Measurements from ENCODE around the gene LILRA5.

DNA sequence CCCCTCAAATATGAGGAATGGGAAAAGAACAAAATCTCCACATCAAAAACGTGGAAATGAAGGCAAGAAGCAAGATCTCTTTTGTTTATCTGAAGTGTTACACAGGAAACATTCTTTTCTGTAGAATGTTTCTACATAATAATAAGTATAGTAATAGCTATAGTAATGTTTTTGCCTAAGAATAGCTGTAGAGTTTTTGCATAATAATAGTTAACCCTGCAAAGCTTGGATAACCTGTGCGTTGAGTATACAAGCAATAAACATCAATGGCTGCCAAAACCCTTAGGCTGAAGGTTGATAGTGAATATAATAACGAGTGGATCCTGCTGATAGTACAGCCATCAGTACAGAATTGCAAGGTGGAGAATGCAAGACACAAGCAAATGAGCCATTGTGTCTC is 11.1 kb upstream of the LILRA5 start:
- TF ChIP-seq, protein P1, sequence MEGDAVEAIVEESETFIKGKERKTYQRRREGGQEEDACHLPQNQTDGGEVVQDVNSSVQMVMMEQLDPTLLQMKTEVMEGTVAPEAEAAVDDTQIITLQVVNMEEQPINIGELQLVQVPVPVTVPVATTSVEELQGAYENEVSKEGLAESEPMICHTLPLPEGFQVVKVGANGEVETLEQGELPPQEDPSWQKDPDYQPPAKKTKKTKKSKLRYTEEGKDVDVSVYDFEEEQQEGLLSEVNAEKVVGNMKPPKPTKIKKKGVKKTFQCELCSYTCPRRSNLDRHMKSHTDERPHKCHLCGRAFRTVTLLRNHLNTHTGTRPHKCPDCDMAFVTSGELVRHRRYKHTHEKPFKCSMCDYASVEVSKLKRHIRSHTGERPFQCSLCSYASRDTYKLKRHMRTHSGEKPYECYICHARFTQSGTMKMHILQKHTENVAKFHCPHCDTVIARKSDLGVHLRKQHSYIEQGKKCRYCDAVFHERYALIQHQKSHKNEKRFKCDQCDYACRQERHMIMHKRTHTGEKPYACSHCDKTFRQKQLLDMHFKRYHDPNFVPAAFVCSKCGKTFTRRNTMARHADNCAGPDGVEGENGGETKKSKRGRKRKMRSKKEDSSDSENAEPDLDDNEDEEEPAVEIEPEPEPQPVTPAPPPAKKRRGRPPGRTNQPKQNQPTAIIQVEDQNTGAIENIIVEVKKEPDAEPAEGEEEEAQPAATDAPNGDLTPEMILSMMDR (IDR thresholded peaks at IDR 0.05) = no peak
- no peak for TF ChIP-seq POLR2A (IDR thresholded peaks at IDR 0.05)
